HG03060 (cell line): ENCODE results near the gene TTYH3.

Experiments used
- ATAC-seq: cut with Tn5 transposase; IDR thresholded peaks from one replicate; pipeline ENCODE4 v1.9.1; 2021; ENCODE audit warnings: low read depth, moderate number of reproducible peaks; ENCODE audit not compliant: unreplicated experiment

The TTYH3 gene

DNA sequence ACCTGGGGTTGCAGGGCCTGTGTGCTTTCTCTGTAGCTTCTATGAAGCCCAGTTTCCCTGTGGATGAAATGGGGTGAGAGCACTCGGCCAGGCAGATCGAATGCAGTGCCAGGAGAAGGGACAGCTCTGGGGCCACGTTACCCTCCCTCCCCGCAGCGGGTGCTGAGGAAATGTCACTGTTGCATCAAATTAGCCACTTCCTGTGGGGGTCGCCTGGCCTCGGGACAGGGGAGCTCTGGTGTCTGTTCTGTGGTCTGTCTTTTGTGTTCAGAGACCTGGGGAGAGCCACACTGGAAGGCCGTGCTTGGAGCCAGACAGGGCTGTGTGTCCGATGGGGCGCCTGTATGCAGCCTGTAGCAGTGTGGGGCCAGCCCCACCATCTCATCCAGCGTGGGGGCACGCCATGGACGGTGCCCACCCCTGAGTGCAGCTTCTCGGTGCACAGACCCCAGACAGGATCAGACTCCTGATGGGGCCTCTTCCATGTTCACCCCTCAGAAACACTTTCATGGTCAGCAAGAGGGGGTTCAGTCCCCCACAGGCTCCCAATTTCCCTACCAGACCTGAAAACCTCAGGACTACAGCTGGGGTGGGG is 13.6 kb downstream of the TTYH3 start:
- ATAC-seq = no peak

DNA sequence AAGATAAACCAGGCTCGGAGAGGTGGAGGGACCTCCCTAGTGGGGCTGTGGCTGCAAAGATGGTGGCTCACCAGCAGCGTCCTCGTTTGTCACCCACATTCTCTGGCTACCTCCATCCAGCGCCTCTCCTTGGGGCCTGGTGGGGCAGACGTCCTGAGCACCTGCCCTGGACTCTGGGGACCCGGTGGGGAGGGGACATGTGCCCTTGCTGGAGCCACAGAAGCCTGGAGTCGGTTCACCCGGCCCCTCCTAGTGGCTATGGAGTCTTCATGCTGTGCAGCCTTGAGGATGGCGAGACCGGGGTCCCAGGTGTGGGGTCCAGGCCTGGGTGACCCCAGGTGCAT is 14.5 kb downstream of the TTYH3 start:
- no peak for ATAC-seq

DNA sequence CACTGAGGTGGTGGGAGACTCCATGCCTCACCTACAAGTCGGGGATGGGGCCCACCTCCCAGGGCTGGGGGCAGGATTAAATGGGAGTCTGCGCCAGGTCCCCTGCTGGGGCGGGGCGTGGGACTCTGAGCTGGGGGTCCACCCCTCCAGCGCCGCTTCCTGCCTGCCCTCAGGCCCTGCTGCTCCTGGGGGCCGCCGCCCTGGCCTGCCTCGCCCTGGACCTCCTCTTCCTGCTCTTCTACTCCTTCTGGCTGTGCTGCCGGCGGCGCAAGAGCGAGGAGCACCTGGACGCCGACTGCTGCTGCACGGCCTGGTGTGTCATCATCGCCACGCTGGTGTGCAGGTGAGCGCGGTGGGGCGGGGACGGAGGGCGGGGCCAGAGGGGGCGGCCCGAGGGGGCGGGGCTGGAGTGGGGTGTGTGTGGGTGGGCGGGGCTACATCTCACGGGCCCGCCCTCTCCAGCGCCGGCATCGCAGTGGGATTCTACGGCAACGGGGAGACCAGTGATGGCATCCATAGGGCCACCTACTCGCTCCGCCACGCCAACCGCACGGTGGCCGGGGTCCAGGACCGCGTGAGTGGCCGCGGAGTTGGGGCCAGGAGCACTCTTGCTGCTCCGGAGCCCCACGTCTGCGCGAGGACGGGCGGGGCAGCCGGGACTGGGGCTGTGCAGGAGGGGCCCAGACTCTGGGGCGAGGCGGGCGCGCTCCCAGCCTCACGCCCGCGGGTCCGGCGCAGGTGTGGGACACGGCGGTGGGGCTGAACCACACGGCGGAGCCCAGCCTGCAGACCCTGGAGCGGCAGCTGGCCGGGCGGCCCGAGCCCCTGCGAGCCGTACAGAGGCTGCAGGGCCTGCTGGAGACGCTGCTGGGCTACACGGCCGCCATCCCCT is 15.1 kb downstream of the TTYH3 start:
- no peak for ATAC-seq

DNA sequence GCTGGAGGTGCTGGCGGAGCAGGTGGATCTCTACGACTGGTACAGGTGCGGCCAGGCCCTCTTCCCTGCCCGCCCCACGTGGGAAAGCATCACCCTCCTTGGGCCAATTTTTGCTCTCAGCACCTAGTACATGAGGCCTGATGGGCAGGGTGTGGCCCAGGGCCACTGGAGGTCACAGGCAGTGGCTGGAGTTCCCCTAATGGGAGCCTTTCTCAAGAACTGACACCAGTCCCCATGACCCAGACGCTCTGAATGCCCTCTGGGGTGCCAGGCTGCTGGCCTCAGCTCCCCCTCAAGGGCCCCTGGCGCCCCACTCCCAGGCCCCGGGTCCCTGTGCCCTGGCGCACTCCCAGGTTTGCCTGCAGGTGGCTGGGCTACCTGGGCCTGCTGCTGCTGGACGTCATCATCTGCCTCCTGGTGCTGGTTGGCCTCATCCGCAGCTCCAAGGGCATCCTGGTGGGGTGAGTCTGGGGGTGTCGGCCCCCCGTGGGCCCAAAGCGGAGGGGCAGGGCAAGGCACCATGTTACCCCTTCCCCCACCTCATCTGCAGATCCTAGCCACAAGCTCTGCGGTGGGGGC is 15.9 kb downstream of the TTYH3 start:
- ATAC-seq = no peak

DNA sequence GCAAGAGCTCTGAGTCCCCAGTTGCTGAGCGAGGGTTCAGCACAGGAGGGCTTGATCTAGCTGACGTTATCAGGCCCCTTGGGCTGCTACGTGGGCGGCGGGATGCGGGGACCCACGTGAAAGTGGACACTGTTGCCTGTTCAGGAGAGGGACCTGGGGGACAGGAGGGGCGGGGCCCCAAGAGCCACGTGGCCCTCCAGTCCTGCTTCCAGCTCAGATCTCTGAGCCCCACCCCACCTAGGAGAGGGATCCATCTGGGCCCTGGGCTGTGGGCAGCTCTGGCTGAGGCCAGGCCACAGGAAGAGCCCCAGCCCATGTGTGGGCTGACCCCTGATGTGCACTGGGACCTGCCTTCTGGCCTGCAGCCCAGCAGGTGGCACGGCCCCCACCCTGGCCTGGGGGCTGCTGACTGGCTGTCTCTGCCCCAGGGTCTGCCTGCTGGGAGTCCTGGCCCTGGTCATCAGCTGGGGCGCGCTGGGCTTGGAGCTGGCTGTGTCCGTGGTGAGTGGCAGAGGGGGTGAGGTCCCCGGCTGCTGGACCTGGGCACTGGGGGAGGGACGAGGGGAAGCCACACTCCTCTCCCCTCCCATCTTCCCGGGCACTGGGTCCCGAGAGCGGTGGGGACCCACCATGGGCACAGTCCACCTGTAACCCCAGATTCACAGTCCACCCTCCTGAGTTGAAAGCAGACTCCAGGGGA is 17.5 kb downstream of the TTYH3 start:
- ATAC-seq = no peak

DNA sequence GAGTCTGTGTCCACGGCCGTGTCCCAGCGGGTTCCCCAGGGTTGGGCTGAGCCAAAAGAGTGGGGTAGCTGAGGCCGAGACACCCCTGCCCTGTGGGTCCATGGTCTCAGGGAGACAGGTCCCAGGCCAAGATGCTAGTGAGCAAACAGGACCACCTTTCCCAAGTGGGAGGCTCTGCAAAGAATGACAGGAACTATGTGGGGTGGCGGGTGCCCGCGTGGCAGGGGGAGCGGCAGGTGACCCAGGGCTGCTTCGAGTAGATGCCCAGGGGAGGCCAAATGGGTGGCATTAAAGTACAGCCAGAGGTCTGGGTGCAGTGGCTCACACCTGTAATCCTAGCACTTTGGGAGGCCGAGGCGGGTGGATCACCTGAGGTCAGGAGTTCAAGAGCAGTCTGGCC is 18.2 kb downstream of the TTYH3 start:
- ATAC-seq = no peak

DNA sequence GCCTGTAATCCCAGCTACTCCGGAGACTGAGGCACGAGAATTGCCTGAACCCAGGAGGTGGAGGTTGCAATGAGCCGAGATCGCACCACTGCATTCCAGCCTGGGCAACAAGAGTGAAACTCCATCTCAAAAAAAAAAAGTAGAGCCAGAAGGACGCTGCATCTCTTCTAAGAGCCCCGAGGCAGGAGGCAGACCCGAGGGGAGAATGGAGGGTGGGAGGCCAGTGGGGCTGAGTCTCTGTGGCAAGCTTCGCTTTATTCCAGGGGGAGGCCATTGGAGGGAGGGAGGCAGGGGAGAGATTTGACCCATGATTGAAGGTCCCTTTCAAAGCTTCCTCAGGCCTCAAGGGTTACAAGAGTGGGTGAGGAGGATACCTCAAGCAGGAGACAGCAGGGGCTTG is 18.7 kb downstream of the TTYH3 start:
- no peak for ATAC-seq

DNA sequence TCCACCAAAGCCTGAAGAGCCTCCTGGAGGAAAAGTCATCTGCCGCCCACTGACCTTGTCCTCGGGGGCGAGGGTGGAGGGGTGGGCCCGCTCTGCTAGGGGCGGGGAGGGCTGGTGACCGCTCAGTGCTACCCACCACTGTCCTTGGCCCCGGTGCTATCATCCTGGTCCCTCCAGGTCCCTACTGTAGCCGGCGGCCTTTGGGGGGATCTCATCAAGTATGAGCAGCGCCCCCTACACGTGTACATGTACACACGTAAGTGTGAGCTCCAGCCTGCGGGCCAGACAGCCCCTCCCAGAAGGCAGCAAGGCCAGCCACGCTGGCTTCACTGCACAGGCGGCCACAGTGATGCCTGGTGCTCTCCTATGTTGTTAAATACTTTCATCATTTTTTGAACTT is 19.6 kb downstream of the TTYH3 start:
- no peak for ATAC-seq

DNA sequence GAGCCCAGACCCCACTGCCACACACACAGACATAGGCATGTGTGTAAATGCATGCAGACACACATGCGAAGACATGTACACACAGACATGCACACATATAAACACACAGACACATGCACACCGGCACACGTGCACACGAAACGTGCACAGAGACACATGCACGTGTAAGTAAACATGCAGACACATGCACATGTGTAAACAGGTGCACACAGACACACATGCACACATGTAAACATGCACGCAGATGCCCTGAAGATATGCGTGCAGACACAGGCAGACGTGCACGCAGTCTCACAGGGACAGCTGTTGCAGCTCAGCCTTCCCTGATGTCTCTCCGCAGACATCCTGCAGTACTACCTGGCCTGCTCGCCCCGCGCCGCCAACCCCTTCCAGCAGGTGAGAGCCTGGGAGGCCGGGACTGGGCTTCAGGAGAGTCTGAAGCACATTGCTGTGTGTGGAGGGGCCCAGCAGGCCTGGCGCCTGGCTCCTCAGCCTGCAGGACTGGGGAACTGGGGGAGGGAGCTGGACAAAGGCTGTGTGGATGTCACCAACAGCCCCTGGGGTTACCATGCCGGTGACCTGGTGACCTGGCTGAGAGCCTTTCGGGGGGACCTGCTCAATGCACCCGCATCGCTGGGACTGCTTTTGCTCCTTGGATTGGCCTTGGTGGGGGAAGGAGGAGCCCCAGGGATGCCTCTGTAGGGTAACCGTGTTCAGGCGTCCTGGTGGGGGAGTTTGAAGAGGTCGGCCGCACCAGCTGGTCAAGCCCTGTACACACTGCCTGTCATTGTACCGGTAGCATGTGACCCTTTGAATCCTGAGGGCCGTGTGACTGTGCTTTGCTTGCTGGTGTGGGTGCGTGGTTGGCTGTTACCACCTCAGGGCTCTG is 20.3 kb downstream of the TTYH3 start:
- no peak for ATAC-seq

DNA sequence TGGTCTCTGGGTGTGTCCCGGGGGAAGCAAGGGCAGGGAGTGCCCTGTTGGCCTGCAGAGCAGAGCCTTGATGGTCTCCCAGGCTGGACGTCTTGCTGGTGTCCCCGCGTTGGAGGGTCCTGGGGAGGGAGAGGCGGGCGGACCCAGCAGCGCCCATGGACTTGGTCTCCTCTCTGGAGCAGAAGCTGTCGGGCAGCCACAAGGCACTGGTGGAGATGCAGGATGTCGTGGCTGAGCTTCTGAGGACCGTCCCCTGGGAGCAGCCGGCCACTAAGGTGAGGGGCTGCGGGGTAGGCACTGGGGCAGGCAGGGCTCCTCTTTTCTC is 20.9 kb downstream of the TTYH3 start:
- no peak for ATAC-seq

DNA sequence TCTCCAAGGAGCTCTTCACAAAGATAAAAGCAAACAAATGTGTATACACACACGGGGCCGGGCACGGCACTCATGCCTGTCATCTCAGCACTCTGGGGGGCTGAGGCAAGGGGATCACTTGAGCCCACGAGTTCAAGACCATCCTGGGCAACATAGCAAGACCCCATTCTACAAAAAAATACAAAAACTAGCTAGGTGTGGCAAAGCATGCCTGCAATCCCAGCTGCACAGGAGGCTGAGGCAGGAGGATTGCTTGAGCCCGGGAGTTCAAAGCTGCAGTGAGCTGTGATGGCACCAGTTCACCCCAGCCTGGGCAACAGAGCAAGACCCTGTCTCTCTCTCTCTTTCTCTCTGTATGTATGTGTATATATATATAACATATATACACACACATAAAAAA is 22.3 kb downstream of the TTYH3 start:
- no peak for ATAC-seq

DNA sequence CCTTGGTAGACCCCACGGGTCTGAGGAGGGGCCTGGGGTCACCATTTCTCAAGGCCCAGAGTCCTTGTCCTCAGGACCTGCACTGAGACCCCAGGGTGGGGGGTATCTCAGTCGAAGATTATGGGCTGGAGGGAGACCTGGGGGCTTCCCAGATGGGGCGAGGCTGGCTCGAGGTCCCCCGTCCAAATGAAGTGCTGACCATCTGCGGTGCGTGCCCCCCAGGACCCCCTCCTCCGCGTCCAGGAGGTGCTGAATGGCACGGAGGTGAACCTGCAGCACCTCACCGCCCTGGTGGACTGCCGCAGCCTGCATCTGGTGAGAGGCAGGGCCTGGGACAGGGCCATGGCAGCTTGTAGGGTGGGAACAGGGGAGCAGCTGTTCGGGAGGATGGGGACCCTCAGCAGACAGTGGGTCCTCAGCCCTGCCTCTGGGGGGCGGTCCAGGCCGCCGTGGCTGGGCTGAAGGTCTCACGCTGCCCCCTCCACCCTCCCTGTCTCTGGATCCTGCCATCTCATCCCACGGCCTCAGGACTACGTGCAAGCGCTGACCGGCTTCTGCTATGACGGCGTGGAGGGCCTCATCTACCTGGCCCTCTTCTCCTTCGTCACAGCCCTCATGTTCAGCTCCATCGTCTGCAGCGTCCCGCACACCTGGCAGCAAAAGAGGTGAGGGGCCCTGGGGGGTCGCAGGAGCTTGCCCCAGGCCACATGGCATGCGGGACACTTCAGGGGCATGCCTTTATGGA is 24.3 kb downstream of the TTYH3 start:
- ATAC-seq = no peak

DNA sequence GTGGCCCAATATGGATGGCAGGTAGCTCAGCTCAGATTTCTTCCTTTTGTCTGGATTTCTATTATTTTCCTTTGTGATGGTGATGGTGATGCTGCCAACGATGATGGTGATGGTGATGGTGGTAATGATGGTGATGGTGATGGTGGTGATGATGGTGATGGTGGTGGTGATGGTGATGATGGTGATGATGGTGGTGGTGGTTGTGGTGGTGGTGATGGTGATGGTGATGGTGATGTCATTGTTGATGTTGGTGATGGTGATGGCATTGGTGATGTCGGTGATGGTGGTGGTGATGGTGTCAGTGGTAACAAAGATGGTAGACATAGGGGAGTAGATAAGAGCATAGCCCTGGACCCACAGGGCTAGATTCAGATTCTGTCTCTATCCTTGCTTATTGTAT is 25.4 kb downstream of the TTYH3 start:
- ATAC-seq = no peak

DNA sequence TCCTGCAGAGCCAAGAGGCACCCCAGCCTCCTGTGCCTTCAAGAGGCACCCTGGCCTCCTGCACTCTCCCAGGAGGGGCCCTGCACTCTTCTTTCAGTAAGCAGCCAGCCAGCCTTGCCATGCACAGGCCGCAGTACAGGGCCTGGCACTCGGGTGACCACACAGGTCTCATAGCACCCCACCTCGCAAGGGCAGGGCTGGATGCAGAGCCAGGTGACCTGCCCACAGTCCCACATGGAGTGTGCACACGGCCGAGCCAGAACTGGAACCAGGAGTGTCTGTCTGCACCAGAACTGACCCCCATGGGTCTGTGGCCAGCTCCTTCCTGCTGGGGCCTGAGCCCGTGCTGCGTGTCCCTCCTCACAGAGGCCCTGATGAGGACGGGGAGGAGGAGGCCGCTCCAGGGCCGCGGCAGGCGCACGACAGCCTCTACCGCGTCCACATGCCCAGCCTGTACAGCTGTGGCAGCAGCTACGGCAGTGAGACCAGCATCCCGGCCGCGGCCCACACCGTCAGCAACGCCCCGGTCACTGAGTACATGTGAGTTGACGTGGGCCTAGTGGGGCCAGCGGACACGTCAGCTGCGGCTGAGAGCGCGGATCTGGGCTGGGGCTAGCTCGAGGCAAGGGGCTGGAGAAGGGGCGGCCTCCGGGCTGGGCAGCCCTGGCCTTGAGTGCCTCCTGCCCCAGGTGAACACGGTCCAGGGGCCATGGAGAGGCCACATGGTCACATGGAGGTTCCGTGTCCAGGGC is 26.3 kb downstream of the TTYH3 start:
- ATAC-seq = no peak

DNA sequence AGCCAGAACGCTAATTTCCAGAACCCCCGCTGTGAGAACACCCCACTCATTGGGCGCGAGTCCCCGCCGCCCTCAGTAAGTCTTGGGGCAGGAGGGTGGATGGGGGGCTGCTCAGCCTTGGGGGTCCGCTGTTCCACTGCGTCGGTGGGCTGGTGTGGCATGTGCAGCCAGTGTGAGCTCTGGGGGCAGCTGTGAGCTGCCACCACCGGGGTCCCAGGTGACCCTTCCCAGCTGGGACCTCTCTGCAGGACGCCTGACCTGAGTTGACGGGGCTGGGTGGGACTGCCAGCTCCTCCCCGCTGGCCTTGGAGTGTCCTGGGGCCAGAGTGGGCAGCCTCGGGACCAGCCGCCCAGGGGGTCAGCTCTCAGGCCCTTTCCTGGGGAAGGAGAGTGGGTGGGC is 27.2 kb downstream of the TTYH3 start:
- no peak for ATAC-seq

DNA sequence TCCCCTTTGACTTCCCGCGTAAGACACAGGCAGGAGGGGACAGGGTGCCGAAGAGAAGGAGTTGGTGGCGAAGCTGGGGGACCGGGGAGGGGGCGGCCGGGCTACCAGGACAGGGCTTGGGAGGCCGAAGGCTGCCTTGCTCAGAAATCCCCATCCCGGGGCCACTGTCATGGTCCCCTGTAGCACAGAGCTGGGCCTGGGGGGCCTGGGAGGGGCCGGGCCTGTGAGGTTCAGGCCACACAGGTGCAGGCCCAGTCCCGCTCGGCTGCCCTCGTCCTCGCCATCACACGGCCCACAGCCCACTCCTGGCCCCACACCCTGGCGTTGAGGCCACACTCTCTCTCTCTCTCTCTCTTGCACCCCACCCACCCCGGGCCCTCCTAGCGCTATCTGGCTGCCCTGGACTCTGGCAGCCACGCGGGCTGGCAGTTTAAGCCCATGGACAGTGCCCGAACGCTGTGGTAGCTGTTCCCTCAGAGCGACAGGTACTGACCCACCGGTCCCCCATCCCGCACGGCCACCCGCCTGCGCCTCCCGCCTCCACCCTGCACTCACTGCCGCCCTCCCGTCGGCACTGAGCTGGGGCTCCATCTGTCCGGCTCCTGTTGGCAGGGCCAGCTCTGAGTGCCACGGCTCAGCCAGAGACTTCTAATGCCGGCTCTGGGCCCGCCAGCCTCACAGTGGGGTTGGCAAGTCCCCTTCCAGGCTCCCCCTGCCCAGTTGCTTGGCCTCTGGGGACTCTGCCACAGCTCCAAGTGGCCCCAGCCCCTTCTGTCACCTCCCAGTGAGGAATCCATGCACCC is 28.0 kb downstream of the TTYH3 start:
- no peak for ATAC-seq

DNA sequence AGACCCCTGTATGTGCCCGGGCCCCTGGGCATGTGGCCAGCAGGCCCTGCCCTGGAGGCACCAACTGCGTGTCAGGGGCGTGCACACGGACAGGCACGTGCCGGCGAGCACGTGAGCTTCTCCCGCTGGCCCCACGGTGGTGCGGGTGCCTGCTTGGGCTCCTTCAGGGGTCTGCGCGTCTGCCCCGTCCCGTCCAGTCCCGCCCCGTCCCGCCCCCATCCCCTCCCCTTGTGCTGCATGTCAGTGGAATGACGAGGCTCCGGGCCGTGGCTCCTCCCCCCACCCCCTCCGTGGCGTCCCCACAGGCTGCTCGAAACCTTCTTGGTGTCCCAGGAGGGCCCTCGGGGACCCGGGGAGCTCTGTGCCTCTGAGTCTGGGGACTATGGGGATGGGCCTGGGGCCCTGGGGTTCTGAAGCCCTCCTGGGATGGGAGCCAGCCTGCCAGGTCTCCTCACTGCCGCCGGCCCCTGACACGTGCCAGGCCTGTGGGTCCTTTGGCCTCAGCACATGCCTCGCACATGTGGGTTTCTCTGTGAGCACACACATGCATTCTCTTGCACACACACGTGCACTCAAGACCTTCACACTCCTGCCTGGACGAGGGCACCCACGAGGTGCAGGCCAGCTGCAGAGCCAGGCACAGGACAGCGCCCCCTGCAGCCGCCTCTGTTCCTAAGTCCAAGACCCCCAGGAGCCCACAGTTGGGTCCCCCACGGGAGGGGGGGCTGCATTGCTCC is 28.7 kb downstream of the TTYH3 start:
- ATAC-seq = no peak

DNA sequence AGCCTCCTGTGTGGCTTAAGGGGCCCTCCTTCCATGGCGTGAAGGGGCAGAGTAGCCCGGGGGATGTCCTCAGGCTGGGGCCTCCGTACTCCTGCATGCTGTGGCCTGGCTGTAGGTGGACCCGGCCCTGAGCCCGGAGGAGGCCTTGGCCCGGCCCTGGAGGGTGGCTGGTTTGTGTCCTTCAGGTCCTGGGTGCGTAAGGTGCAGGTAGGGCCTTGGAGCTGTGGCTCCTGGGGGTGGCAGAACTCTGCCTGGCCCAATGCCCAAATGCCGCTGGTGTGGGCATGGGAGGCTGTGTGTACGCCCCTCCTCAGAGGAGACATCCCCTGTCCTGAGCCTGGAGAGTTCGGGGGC is 29.3 kb downstream of the TTYH3 start:
- ATAC-seq = no peak
